Stimulated activated CD4-positive, alpha-beta T cell treated with anti-CD3 and anti-CD28 coated beads, Interleukin-15, amount 100 ng/mL, for 1 hour (primary cell): ENCODE results near the gene GULP1.

Experiments used
- DNase-seq, 2 donors: peaks; one replicate each; pipeline ENCODE4 v3.0.0-alpha.2; 2020; ENCODE audit warnings: low read depth in 1 of 2, low spot score in 1 of 2

Gene GULP1

GRCh38 chr2:188629753-188630527 lies 338.3 kb downstream of the GULP1 start:
- no peak for DNase-seq

GRCh38 chr2:188631037-188631809 lies 339.5 kb downstream of the GULP1 start:
- no peak for DNase-seq

GRCh38 chr2:188634656-188635055 lies 343.0 kb downstream of the GULP1 start:
- no peak for DNase-seq
